ENCODE measurements around the gene WDR81.

DNA sequence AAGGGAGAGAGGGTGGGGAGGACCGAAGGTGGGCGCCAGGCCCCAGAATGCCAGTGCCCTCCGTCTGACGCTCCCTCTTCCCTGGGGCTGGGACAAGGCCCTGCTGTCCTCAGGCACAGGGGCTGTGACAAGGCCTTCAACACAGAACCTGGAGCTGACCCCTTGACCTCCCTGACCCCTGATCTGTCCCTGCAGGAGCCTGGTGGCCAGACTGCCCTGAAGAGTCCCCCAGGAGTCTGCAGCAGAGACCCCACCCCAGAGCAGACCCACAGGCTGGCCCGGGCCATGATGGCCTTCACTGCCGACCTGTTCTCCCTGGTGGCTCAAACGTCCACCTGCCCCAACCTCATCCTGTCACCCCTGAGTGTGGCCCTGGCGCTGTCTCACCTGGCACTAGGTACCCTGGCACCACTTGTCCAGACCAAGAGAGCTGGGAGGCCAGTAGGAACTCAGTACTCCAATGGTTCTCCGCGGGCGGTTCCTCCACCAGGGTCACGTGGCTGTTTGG is 21.1 kb downstream of the WDR81 start:
- TF ChIP-seq, protein P1, sequence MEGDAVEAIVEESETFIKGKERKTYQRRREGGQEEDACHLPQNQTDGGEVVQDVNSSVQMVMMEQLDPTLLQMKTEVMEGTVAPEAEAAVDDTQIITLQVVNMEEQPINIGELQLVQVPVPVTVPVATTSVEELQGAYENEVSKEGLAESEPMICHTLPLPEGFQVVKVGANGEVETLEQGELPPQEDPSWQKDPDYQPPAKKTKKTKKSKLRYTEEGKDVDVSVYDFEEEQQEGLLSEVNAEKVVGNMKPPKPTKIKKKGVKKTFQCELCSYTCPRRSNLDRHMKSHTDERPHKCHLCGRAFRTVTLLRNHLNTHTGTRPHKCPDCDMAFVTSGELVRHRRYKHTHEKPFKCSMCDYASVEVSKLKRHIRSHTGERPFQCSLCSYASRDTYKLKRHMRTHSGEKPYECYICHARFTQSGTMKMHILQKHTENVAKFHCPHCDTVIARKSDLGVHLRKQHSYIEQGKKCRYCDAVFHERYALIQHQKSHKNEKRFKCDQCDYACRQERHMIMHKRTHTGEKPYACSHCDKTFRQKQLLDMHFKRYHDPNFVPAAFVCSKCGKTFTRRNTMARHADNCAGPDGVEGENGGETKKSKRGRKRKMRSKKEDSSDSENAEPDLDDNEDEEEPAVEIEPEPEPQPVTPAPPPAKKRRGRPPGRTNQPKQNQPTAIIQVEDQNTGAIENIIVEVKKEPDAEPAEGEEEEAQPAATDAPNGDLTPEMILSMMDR (IDR thresholded peaks at IDR 0.05) = no peak
- TF ChIP-seq POLR2A (IDR thresholded peaks at IDR 0.05) = no peak

All from esophagus squamous epithelium (tissue), 4 donors.